B cell (primary cell): ENCODE measurements around the gene SLC41A3. TPM values are rescaled to one million over a fixed set of nuclear protein-coding genes. Genes with fewer than 3 reads are reported as not detected.

Experiments
- ATAC-seq: fragments of 200-7000 bp; cut with Tn5 transposase; one replicate; pipeline ENCODE4 v1.10.0; 2021; ENCODE audit warnings: low read depth, mild to moderate bottlenecking, moderate number of reproducible peaks, moderate library complexity
- CTCF ChIA-PET: fragments of 350-600 bp; sonication (Branson Sonifier 250); formaldehyde crosslinking; loops from one replicate; lab custom pipeline; 2021; ENCODE audit warnings: antibody characterized with exemption, inconsistent platforms; lab: Charles Lee
- POLR2A ChIA-PET: fragments of 350-600 bp; sonication (Branson Sonifier 250); formaldehyde crosslinking; loops from one replicate; lab custom pipeline; 2021; ENCODE audit warnings: antibody characterized with exemption; lab: Charles Lee
- DNase-seq: peaks from one replicate; pipeline ENCODE4 v3.0.0; 2013
- H2AFZ ChIP-seq: 2 replicates; pipeline ENCODE4 v1.6.1; 2012; ENCODE audit warnings: mild to moderate bottlenecking, low read depth, low read length; ENCODE audit not compliant: insufficient read depth, poor library complexity, severe bottlenecking
- H3K27ac ChIP-seq, 2 donors: 1 replicate in 1 of 2; 2 replicates in 1 of 2; pipeline ENCODE4 v1.5.1; 2012 to 2013; ENCODE audit warnings: low read length in 2 of 2, mild to moderate bottlenecking in 2 of 2, moderate library complexity in 1 of 2
- H3K27me3 ChIP-seq, 4 experiments: fragments of 200-600 bp in 1 of 4; sonication (generic) in 1 of 4; replicated peaks in 1 of 4; 1 replicate in 2 of 4; 2 replicates in 2 of 4; pipeline versions ENCODE4 v1.6.1 to v1.7.0; 2013 to 2016; ENCODE audit warnings: low read length in 3 of 4, mild to moderate bottlenecking in 2 of 4, mixed read lengths in 1 of 4, moderate library complexity in 1 of 4; ENCODE audit not compliant: insufficient read depth in 4 of 4, control insufficient read depth in 3 of 4; ENCODE audit errors: control extremely low read depth in 1 of 4
- H3K36me3 ChIP-seq, 2 experiments: replicated peaks in 1 of 2; 1 replicate in 1 of 2; 2 replicates in 1 of 2; pipeline versions ENCODE4 v1.6.1 to v1.7.1; 2013; ENCODE audit warnings: low read length in 1 of 2; ENCODE audit not compliant: insufficient read depth in 2 of 2, control insufficient read depth in 1 of 2; ENCODE audit errors: control extremely low read depth in 1 of 2, extremely low read depth in 1 of 2
- H3K4me1 ChIP-seq, 2 donors: fragments of 200-600 bp in 1 of 2; sonication (generic) in 1 of 2; 1 replicate in 1 of 2; 2 replicates in 1 of 2; pipeline versions ENCODE4 v1.5.1 to v1.6.1; 2013 to 2017; ENCODE audit warnings: low read length in 2 of 2; ENCODE audit not compliant: control insufficient read depth in 2 of 2, insufficient read depth in 2 of 2
- H3K4me2 ChIP-seq: replicated peaks from 2 replicates; pipeline ENCODE3; 2012; ENCODE audit warnings: mild to moderate bottlenecking, low read depth, low read length; ENCODE audit not compliant: poor library complexity, severe bottlenecking
- H3K4me3 ChIP-seq, 5 experiments: fragments of 200-600 bp in 1 of 5; sonication (generic) in 1 of 5; 1 replicate in 3 of 5; 2 replicates in 2 of 5; pipeline versions ENCODE4 v1.5.1 to v1.7.0; 2011 to 2016; ENCODE audit warnings: low read length in 4 of 5, mild to moderate bottlenecking in 4 of 5, low read depth in 2 of 5, control low read depth in 1 of 5, moderate library complexity in 1 of 5; ENCODE audit not compliant: insufficient read depth in 1 of 5; ENCODE audit errors: control extremely low read depth in 1 of 5, extremely low read depth in 1 of 5
- H3K79me2 ChIP-seq: fragments of 200-600 bp; sonication (generic); one replicate; pipeline ENCODE4 v1.6.0; 2016; ENCODE audit warnings: low read length; ENCODE audit not compliant: control insufficient read depth, insufficient read depth
- H3K9ac ChIP-seq: fragments of 200-600 bp; sonication (generic); 2 replicates; pipeline ENCODE4 v1.6.1; 2017; ENCODE audit warnings: mild to moderate bottlenecking, low read length, moderate library complexity
- H3K9me3 ChIP-seq, 3 donors: one replicate each; pipeline versions ENCODE4 v1.6.1 to v1.7.1; 2013; ENCODE audit warnings: low read length in 2 of 3; ENCODE audit not compliant: control insufficient read depth in 2 of 3, insufficient read depth in 1 of 3; ENCODE audit errors: control extremely low read depth in 1 of 3
- H4K20me1 ChIP-seq: 2 replicates; pipeline ENCODE4 v1.6.0; 2012; ENCODE audit warnings: mild to moderate bottlenecking, low read length; ENCODE audit not compliant: insufficient read depth, control insufficient read depth, poor library complexity, severe bottlenecking
- H3K27ac Mint-ChIP-seq: one replicate; pipeline ENCODE4 v1.8.0; 2021; ENCODE audit warnings: mixed read lengths
- H3K27me3 Mint-ChIP-seq: one replicate; pipeline ENCODE4 v1.8.0; 2021; ENCODE audit warnings: mixed read lengths
- H3K4me1 Mint-ChIP-seq: one replicate; pipeline ENCODE4 v1.8.0; 2021; ENCODE audit warnings: mixed read lengths
- H3K4me3 Mint-ChIP-seq: one replicate; pipeline ENCODE4 v1.8.0; 2021; ENCODE audit warnings: mixed read lengths
- H3K9me3 Mint-ChIP-seq: one replicate; pipeline ENCODE4 v1.8.0; 2022; ENCODE audit warnings: mixed read lengths; ENCODE audit not compliant: insufficient read depth
- EZH2 ChIP-seq: IDR thresholded peaks from 2 replicates; pipeline ENCODE4 v1.6.1; 2012; ENCODE audit warnings: borderline replicate concordance, low read depth, mild to moderate bottlenecking, moderate library complexity, low read length; ENCODE audit not compliant: insufficient read depth, poor library complexity, severe bottlenecking
- WGBS: methylation state at CpG from one replicate; pipeline ENCODE4 v1.1.5; 2013; ENCODE audit warnings: missing lambda C conversion rate; ENCODE audit not compliant: insufficient coverage; 5-methylcytosine and 5-hydroxymethylcytosine counted together
- intact Hi-C: fragments of 100-400 bp; cut with micrococcal nuclease; formaldehyde crosslinking; loops from one replicate; pipeline ENCODE4 v1.10.0; 2022
- polyA plus RNA-seq: library from polyadenylated mRNA; depleted of rRNA; stranded (reverse); fragments of >200 nt; gene quantifications from 2 replicates; pipeline ENCODE4 v1.2.3, GENCODE V29; 2012
- total RNA-seq, 2 donors: library from RNA; stranded (reverse); fragments of 120-200 nt in 1 of 2; gene quantifications; 1 replicate in 1 of 2; 2 replicates in 1 of 2; pipeline versions ENCODE4 v1.2.3 to v1.2.4, GENCODE V29; 2013 to 2022
- TF ChIP-seq, protein P1 (sequence below): fragments of 200-600 bp; IDR thresholded peaks from one replicate; pipeline ENCODE4 v1.8.0; 2022; ENCODE audit warnings: antibody characterized with exemption, mild to moderate bottlenecking

SLC41A3 gene
- total and polyA plus RNA-seq, 2 donors (not counting 1 experiment from before 2014, with no cell fraction given): 34.2 to 39.3 TPM

DNA sequence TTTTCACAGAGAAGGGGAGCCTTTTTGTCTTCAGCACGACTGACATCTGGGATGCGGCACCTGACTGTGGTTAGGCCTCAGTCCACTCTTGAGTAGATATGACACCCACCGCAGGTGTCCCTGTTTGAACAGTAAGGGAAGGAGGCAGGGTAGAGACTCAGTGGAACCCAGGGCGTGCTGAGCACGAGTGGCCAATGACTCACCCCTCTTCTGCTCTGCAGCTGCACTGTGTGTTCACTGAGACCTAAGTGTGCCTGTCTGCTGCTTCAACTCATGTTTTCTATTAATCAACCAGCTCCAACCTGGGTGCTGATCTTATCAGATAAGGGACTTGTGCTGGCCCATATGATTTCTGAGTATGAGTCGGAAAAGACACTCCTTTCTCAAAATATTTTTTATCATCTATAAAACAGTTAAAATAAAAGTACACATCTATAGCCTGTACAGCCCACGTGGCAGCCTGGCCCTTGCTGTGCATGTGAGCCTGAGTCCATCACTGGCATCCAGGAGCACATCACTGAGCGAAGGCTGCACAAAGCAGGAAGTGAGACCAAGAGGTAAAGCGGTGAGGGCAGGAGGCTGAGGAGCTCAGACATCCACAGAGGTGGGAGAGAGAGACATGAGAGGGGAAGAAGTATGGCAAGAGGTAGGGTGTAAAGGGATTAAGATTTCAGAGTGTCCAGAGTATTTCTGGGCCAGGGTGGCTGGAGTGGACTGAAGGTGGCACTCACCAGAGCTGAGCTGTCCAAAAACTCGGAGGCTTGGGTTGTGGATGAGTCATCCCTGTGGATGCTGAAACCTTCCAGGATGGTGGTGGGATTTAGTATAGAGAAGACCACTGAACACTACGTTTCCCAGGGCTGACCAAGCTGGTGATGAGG, 49.2 kb downstream of the SLC41A3 start:
- Mint-ChIP-seq H3K27me3 (no peaks in the 10 kb centered on the region), H3K27ac (no peak overlapping the region), H3K4me1 (no peaks in the 10 kb centered on the region), H3K4me3 (no peak overlapping the region), H3K9me3 (no peaks in the 10 kb centered on the region)
- H3K4me3 ChIP-seq: no peak overlapping the region
- ATAC-seq (no peak), DNase-seq (no peak)
- peaks cover 0 to 5% (median 0%) of the 10 kb centered on the region in 3 donors for H3K9me3 ChIP-seq
- 82% methylated on average over 8 of the region's 11 CpGs for WGBS
- H3K4me1 ChIP-seq: no peaks in the 10 kb centered on the region
- POLR2A ChIA-PET: no interaction called here
- no peaks in the 10 kb centered on the region for H3K79me2 ChIP-seq
- no peak overlapping the region for H3K27ac ChIP-seq
- H3K36me3 ChIP-seq: peaks cover 0 to 5% of the 10 kb centered on the region in 2 experiments
- no peak overlapping the region for H3K4me2 ChIP-seq
- no peak overlapping the region for H2AFZ ChIP-seq
- CTCF ChIA-PET: no interaction called here
- TF ChIP-seq, protein P1, sequence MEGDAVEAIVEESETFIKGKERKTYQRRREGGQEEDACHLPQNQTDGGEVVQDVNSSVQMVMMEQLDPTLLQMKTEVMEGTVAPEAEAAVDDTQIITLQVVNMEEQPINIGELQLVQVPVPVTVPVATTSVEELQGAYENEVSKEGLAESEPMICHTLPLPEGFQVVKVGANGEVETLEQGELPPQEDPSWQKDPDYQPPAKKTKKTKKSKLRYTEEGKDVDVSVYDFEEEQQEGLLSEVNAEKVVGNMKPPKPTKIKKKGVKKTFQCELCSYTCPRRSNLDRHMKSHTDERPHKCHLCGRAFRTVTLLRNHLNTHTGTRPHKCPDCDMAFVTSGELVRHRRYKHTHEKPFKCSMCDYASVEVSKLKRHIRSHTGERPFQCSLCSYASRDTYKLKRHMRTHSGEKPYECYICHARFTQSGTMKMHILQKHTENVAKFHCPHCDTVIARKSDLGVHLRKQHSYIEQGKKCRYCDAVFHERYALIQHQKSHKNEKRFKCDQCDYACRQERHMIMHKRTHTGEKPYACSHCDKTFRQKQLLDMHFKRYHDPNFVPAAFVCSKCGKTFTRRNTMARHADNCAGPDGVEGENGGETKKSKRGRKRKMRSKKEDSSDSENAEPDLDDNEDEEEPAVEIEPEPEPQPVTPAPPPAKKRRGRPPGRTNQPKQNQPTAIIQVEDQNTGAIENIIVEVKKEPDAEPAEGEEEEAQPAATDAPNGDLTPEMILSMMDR: no peak
- no peak for TF ChIP-seq EZH2
- intact Hi-C loops: no loop called here
- H4K20me1 ChIP-seq: no peaks in the 10 kb centered on the region
- H3K27me3 ChIP-seq: no peaks in the 10 kb centered on the region
- no peak overlapping the region for H3K9ac ChIP-seq

DNA sequence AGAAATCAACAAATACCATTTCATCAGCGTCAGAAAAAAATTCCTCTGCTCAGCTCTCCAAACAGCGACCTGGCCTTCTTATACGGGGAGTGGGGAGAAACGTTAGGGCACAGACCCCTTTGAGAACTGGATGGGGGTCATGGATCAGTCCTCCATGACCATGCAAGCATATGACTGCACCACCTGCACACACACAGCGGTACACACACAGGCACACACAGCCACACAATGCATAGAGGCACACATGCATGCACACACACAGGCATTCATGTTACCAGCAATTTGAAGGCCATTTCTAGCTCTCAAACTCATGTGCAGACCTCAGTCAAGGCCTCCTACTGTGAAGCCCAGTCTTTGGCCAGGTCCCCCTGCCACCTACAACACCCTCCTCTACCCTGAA, 50.2 kb downstream of the SLC41A3 start:
- POLR2A ChIA-PET: no interaction called here
- H4K20me1 ChIP-seq: no peaks in the 10 kb centered on the region
- intact Hi-C loops: no loop called here
- TF ChIP-seq, protein P1: no peak
- Mint-ChIP-seq H3K4me1 (no peaks in the 10 kb centered on the region), H3K27me3 (no peaks in the 10 kb centered on the region), H3K4me3 (no peak overlapping the region), H3K27ac (no peak overlapping the region), H3K9me3 (peaks cover 3% of the 10 kb centered on the region)
- no peaks in the 10 kb centered on the region for H3K27me3 ChIP-seq
- no peak overlapping the region for H3K27ac ChIP-seq
- CTCF ChIA-PET: no interaction called here
- no peak overlapping the region for H3K4me2 ChIP-seq
- no peak for ATAC-seq
- H3K9ac ChIP-seq: no peak overlapping the region
- peaks cover 0 to 5% (median 2%) of the 10 kb centered on the region in 3 donors for H3K9me3 ChIP-seq
- H3K4me3 ChIP-seq: no peak overlapping the region
- no peak overlapping the region for H2AFZ ChIP-seq
- peaks cover 0 to 7% of the 10 kb centered on the region in 2 experiments for H3K36me3 ChIP-seq
- H3K79me2 ChIP-seq: no peaks in the 10 kb centered on the region
- DNase-seq: no peak
- 100% methylated on average over 1 of the region's 5 CpGs for WGBS
- H3K4me1 ChIP-seq: no peaks in the 10 kb centered on the region
